Measurements from ENCODE around the gene AFF1.

- TF ChIP-seq, protein P1, sequence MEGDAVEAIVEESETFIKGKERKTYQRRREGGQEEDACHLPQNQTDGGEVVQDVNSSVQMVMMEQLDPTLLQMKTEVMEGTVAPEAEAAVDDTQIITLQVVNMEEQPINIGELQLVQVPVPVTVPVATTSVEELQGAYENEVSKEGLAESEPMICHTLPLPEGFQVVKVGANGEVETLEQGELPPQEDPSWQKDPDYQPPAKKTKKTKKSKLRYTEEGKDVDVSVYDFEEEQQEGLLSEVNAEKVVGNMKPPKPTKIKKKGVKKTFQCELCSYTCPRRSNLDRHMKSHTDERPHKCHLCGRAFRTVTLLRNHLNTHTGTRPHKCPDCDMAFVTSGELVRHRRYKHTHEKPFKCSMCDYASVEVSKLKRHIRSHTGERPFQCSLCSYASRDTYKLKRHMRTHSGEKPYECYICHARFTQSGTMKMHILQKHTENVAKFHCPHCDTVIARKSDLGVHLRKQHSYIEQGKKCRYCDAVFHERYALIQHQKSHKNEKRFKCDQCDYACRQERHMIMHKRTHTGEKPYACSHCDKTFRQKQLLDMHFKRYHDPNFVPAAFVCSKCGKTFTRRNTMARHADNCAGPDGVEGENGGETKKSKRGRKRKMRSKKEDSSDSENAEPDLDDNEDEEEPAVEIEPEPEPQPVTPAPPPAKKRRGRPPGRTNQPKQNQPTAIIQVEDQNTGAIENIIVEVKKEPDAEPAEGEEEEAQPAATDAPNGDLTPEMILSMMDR (IDR thresholded peaks at IDR 0.05): no peak
- TF ChIP-seq POLR2A (IDR thresholded peaks at IDR 0.05): no peak
- no peak for TF ChIP-seq POLR2AphosphoS5 (IDR thresholded peaks at IDR 0.05)
Measured at GRCh38 chr4:87018753-87019152, 83.9 kb downstream of the AFF1 start.
